ENCODE measurements around the gene XPO5. TPM values are rescaled to one million over a fixed set of nuclear protein-coding genes. Genes with fewer than 3 reads are reported as not detected.
"Not testable (repeated sequence)": the region's sequence is repeated elsewhere in the genome, so short reads cannot be mapped to it uniquely, and the experiment has no call there.

XPO5 gene
- total RNA-seq, 1 donor from 2014 or later, result 33.5 TPM

DNA sequence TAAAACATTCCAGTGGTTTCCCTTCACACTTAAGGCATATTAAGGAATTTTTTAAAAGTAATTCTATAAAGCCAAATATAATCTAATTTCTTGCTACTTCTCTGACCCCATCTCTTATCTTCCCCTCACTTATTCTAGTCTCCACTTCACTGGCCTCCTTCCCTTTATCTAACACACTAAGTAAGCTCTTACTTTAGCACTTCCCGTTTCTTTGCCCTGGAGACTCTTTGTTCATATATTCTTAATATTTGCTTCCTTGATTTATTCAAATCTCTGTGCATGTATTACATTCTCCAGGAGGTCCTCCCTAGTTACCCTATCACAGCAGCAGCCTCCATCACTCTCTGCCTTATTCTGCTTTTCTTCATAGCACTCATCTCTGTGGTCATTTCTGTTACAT is 33.0 kb upstream of the XPO5 start:
- no peak for TF ChIP-seq CTCF (conservative IDR thresholded peaks at IDR 0.05; ENCODE audit: low read depth, low read length)
- no peak for DNase-seq (ENCODE audit: low read depth)
- H3K4me3 ChIP-seq (ENCODE audit: low read depth, low read length), result no peak overlapping the region

DNA sequence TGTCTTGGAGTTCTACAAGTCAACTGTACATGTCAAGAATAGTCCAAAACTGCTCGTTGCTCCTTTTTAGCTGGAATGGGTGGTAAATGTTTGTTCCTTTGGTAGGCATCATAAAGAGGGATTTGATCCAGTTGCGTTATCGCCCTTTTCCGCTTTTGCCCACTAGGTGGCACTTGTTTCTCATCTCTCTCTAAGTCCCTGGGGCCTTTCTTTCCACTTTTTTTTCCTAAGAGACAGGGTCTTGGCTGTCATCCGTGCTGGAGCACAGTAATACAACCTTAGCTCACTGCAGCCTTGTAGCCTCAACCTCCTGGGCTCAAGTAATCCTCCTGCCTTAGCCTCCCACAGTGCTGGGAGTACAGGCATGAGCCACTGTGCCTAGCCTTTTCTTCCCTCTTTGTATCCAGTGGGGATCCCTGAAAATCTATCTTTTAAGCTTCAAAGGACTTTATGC is 32.5 kb upstream of the XPO5 start:
- DNase-seq (ENCODE audit: low read depth), result peak; percentile 33
- no peak overlapping the region for H3K4me3 ChIP-seq (ENCODE audit: low read depth, low read length)
- peak; percentile 89 for TF ChIP-seq CTCF (conservative IDR thresholded peaks at IDR 0.05; ENCODE audit: low read depth, low read length)

- no peak overlapping the region for H3K4me3 ChIP-seq (ENCODE audit: low read depth, low read length)
- TF ChIP-seq CTCF (conservative IDR thresholded peaks at IDR 0.05; ENCODE audit: low read depth, low read length), result no peak
- no peak for DNase-seq (ENCODE audit: low read depth)
Observed at GRCh38 chr6:43606019-43606418, 30.2 kb upstream of the XPO5 start.

DNA sequence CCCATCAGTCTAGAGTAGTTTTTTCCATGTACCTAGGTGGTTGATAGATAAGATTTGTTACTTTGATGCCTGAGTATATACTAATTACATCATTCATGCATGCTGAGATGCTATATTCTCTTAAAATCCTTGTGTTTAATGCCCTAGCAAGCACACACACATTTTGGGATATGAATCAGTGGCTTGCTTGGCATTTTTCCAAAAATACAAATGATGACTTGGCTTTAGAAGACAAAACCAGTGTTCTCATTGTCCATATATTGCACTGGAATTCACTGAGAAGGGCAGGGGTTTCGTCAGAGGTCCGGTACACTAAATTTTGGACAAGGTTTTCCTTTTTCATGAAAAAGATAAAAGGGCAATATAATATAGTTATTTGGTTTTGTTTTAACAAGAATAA is 28.3 kb upstream of the XPO5 start:
- DNase-seq (ENCODE audit: low read depth), result no peak
- H3K4me3 ChIP-seq (ENCODE audit: low read depth, low read length), result no peak overlapping the region
- TF ChIP-seq CTCF (conservative IDR thresholded peaks at IDR 0.05; ENCODE audit: low read depth, low read length), result no peak

- TF ChIP-seq CTCF (conservative IDR thresholded peaks at IDR 0.05; ENCODE audit: low read depth, low read length), result no peak
- H3K4me3 ChIP-seq (ENCODE audit: low read depth, low read length), result no peak overlapping the region
- no peak for DNase-seq (ENCODE audit: low read depth)
Observed at GRCh38 chr6:43600595-43600994, 24.8 kb upstream of the XPO5 start.

GRCh38 chr6:43593938-43594337 is 18.1 kb upstream of the XPO5 start:
- H3K4me3 ChIP-seq (ENCODE audit: low read depth, low read length), result no peak overlapping the region
- no peak for TF ChIP-seq CTCF (conservative IDR thresholded peaks at IDR 0.05; ENCODE audit: low read depth, low read length)
- DNase-seq (ENCODE audit: low read depth), result no peak

- DNase-seq (ENCODE audit: low read depth); H3K4me3 ChIP-seq (ENCODE audit: low read depth, low read length): not testable (repeated sequence)
Observed at GRCh38 chr6:43589564-43589963, 13.7 kb upstream of the XPO5 start.

DNA sequence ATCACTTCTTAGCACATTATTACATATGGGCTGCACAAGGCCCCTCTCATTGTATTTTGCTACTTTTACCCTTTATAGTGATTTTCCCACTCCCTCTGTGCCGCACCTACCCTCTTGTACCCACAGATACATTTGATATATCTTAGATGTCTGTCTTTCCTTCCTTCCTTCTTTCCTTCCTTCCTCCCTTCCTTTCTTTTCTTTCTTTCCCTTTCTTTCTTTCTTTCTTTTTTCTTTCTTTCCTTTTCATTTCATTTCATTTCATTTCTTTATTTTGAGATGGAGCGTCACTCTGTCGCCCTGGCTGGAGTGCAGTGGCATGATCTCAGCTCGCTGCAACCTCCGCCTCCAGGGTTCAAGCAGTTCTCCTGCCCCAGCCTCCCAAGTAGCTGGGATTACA is 12.4 kb upstream of the XPO5 start:
- TF ChIP-seq CTCF (conservative IDR thresholded peaks at IDR 0.05; ENCODE audit: low read depth, low read length), result no peak
- DNase-seq (ENCODE audit: low read depth), result no peak
- no peak overlapping the region for H3K4me3 ChIP-seq (ENCODE audit: low read depth, low read length)

Data from epithelial cell of proximal tubule (primary cell).